GM21447 (cell line): Measurements from ENCODE around the gene ECE2.
"Not testable (repeated sequence)": the region's sequence is repeated elsewhere in the genome, so short reads cannot be mapped to it uniquely, and the experiment has no call there.

ENCODE experiments used
- ATAC-seq: cut with Tn5 transposase; IDR thresholded peaks from one replicate; pipeline ENCODE4 v1.9.1; 2021; ENCODE audit not compliant: unreplicated experiment

ECE2 gene

DNA sequence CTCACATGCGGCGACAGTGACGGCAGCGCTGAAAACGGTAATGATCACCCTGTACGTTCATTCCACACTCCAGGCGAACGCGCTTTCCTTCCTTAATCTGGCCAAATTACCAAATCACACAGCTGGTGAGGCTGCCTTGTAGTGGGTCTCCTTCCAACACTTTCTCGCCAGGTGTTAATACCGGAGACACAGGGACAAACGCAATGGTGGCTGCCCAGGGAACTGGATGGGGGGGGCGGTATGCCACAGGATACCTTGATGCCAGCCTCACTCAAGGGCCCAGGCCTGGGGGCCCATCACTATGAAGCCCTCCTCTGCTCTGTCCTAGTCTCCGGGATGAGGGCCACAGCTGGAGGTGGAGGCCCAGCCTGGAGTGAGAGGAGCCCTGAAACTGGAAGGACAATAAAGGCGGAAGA, 13.1 kb upstream of the ECE2 start:
- no peak for ATAC-seq

DNA sequence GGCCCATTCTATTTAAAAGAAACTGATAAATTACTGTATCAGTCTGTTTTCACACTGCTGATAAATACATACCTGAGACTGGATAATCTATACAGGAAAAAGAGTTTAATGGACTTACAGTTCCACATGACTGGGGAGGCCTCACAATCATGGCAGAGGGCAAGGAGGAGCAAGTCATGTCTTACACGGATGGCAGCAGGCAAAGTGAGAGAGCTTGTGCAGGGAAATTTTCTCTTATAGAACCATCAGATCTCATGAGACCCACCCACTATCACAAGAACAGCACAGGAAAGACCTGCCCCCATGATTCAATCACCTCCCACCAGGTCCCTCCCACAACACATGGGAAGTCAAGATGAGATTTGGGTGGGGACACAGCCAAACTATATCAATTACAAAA, 8.6 kb upstream of the ECE2 start:
- not testable (repeated sequence) for ATAC-seq

DNA sequence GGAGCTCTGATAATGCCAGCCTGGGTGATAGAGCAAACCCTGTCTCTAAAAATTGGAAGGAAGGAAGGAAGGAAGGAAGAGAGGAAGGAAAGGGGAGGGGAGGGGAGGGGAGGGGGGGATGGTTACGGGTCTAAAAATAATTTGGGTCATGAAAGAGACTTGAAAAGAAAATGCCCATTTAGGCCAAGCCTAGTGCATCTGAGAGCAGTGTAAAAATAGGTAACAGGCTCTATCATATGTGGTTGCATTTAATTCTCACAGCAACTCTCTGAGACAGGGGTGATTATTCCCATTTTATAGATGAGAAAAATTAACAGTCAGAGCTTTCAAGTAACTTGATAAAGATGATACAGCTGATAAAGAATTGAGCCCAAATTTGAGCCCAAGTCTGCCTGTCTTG, 3.6 kb upstream of the ECE2 start:
- ATAC-seq: no peak

DNA sequence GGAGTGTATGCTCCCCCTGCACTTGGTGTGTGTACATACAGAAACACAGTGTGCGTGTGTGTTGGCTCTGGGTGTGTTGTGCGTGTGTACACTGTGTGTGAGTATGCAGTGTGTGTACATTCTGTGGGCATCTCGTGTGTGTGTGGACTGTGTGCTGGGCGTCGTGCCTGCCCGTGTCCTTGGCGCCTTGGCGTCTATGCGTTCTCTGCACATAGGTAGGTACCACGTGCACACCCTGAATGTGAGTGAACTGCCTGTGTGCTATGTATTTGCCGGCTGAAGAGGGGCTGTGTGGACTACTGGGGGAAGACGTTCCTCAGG, 481 bp upstream of the ECE2 start:
- no peak for ATAC-seq

DNA sequence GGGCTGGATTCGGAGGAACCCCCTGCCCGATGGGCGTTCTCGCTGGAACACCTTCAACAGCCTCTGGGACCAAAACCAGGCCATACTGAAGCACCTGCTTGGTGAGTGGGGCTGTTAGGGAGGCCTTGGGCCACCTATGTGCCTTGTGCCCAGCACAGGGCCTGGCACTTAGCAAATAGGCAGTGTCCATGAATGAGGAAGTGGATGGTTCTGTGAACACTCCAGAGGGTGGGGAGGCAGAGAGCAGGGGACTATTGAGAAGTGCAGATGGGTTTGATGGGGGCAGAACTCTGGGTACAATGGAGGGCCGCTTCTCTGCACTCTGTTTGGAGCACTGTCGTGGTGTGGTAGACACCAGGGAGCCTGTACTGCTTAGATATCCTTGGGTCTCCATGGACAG, 1.5 kb downstream of the ECE2 start:
- ATAC-seq: no peak

DNA sequence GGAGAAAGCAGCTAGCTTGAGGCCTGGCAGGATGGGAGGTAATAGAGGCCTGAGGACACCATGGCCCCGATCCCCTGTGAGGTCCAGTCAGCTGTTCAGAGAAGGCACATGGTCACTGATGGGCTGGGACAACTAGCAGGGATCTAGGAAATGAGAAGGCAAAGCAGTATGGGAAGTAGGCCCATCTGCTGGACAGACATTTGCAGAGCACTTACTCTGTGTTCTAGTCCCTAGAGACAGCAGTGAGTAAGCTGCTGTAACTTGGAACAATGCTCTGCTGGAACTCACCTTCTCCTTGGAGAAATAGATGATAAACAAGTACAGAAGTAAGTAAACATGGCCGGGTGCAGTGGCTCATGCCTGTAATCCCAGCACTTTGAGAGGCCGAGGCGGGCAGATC, 7.1 kb downstream of the ECE2 start:
- no peak for ATAC-seq

DNA sequence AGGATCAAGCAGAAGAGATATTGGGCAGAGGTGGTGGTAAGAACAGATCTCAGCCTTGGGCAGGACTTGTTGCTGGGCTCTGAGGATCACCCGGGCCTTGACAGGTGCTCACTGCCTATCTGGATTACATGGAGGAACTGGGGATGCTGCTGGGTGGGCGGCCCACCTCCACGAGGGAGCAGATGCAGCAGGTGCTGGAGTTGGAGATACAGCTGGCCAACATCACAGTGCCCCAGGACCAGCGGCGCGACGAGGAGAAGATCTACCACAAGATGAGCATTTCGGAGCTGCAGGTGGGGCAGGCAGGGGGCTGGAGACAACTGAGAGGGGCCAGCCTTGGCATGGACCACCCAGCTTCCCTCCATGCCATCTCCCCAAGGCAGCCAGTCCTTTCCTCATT, 7.9 kb downstream of the ECE2 start:
- ATAC-seq: no peak

DNA sequence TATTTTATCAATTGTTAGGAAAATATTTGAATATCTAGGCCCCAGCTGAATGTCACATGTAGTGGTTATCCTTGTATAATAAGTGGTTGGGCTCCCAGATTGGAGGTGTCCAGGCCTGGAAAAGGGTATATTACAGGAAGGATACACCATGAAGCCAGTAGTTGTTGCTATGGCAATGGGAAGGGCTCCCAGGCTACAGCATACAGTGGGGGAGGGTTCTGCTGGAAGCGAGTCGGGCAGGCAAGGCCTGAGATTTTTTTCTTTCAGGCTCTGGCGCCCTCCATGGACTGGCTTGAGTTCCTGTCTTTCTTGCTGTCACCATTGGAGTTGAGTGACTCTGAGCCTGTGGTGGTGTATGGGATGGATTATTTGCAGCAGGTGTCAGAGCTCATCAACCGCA, 8.9 kb downstream of the ECE2 start:
- no peak for ATAC-seq

DNA sequence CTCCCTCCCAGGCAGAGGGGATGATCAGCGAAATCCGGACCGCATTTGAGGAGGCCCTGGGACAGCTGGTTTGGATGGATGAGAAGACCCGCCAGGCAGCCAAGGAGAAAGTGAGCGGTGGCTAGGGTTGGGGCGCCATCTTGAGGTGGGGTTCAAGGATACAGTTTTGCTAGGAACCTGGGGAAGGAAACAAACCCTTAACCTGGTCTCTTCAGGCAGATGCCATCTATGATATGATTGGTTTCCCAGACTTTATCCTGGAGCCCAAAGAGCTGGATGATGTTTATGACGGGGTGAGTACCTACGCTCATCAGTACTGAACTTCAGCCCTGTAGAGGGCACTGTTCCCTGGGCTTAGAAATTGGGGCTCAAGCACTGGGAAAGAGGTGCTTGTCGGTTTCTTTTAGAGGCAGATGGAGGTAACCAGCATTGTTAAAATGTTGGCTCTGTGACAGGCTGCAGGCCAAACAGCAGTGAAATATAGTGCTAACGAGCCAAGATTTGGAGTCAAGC, 13.7 kb downstream of the ECE2 start:
- no peak for ATAC-seq

DNA sequence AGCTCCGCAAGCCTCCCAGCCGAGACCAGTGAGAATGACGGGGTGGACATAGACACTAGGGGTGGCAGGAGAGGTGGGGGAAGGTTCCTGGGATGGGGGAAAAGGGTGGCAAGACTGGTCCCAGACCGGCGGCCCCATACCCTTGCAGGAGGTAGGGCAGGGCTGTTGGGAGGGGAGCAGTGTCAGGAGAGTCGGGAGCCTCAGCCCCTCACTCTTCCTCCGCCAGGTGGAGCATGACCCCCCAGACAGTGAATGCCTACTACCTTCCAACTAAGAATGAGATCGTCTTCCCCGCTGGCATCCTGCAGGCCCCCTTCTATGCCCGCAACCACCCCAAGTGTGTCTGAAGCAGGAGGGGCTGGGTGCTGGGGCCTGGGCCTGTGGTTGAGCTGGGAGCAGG, 14.5 kb downstream of the ECE2 start:
- ATAC-seq: no peak

DNA sequence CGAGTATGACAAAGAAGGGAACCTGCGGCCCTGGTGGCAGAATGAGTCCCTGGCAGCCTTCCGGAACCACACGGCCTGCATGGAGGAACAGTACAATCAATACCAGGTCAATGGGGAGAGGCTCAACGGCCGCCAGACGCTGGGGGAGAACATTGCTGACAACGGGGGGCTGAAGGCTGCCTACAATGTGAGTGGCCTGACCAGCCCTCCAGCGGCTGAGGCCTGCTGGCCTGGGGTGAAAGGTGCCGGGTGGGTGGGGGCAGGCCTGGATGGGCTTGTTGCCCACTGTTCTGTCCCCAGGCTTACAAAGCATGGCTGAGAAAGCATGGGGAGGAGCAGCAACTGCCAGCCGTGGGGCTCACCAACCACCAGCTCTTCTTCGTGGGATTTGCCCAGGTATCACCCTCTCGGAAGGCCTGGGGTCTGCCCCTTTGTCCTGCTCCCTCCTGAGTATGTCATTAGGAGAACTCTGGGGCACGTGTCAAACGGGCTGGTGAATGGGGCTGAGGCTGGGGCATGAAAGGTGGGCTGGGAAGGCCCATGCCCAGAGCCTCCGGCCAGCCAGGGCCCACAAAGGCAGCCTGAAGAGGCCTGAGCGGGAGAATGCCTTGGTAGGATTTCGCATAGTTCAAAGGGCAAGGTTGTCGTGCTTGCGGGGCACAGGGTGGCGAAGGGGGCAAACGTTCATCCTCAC, 15.4 kb downstream of the ECE2 start:
- ATAC-seq: no peak

DNA sequence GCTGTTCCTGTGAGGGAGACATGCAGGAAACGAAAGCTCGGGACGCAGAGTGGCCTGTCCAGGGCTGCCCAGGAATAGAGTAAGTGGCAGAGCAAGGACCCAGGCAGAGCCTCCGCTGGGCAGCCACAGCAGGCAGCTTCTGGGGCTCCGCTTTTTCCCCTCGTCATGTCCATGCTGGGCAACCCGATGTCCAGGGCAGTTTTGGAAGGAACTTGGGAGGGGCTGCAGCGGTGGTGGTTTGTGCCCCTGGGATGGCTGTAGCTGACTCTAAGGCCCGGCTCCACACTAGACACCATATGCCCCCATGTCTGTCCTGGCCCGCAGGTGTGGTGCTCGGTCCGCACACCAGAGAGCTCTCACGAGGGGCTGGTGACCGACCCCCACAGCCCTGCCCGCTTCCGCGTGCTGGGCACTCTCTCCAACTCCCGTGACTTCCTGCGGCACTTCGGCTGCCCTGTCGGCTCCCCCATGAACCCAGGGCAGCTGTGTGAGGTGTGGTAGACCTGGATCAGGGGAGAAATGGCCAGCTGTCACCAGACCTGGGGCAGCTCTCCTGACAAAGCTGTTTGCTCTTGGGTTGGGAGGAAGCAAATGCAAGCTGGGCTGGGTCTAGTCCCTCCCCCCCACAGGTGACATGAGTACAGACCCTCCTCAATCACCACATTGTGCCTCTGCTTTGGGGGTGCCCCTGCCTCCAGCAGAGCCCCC, 16.1 kb downstream of the ECE2 start:
- no peak for ATAC-seq

DNA sequence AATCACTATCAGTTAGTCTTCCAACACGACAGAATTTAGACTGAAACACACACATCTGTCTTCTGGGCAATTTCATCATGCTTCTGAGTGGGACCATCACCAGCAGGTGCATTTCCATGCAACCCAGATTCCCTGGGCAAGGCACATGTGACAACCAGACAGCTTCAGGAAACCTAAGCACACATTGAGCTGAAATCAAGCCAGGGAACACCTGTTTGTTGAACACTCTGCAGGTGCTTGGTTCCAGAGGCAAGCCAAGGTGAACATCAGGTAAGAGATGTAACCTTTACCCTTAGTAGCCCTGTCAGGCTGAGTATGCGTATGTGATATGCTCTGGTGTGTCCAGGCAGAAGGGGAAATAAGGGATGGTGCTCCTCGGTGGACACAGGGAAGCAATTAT, 19.9 kb downstream of the ECE2 start:
- no peak for ATAC-seq

DNA sequence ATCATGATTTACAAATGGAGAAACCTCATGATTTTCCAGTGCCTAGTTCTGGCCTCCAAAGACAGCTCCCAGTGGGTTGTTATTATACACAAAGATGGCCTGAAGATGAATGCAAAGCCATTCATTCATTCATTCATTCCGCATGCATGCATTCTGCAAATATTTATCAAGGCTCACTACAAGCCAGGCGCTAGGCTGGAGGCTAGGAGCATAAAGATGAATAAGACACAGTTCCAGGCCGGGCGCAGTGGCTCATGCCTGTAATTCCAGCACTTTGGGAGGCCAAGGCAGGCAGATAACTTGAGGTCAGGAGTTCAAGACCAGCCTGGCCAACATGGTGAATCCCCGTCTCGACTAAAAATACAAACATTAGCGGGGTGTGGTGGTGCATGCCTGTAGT, 20.8 kb downstream of the ECE2 start:
- ATAC-seq: no peak

DNA sequence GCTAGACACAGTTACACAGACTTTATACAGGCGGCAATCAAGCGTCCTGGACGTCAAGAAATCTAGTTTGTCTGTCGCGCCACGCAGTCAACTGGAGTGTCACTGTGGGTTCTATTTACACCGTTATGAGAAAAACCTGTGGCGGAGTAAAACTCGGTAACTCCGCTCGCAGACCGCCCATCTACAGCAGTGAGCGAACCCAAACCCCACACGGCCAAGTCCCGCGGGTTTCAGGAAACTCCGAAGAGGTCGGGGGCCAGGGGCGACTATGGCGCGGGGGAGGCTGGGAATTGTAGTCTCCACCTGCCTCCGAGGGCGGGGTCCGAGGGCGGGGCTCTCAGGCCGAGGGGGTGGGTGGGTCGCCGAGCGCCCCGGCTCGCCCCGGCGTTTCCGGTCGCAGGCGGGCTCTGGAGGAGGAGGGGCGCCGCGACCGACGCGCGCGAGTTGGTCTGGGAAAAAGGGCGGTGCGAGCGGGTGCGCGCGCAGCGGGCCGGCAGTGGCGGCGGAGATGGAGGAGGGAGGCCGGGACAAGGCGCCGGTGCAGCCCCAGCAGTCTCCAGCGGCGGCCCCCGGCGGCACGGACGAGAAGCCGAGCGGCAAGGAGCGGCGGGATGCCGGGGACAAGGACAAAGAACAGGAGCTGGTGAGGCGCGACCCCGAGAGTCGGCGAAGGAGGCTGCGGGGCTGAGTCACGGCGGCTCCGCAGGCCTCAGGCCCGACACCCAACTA, 23.1 kb downstream of the ECE2 start, which contains the start of gene PSMD2:
TSS of gene PSMD2 (plus strand) at position 483 of the 729 bp plus-strand sequence. CDS start at position 509, 26 bp downstream.
- ATAC-seq: peak; percentile 91

DNA sequence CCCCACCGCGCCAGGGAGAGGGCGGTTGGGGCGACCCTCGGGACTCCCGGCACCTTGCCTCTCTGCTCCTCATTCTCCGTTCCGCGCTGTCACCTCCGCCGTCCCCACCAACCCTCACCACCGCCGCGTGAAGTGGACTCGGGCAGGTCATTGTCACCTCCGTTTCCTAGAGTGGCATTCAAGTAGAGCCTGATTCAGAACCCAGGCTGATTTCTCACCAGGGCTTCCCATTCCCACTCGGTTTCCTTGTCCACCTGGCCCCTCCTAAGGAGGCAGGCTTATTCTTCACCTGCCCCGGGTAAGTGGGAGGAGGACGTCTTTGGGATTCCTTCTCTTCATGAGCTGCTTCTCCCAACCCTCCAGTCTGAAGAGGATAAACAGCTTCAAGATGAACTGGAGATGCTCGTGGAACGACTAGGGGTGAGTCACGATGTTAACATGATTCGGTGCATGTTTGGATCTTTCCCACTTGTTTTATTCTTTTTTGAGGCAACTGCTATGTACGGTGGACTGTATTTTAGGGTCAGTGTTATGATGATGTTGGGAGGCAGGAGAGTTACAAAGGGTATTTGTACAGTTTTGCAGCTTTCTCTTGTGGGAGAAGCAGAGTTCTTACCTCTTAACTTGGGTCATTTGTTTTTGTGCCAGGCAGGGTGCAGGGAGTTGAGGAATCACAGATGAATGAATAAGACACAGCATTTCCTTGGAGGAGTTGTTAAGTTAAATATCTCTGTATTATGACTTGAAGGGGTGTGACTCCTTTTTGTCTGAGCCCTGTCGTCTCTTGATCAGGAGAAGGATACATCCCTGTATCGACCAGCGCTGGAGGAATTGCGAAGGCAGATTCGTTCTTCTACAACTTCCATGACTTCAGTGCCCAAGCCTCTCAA, 23.9 kb downstream of the ECE2 start:
- peak; percentile 12 for ATAC-seq

DNA sequence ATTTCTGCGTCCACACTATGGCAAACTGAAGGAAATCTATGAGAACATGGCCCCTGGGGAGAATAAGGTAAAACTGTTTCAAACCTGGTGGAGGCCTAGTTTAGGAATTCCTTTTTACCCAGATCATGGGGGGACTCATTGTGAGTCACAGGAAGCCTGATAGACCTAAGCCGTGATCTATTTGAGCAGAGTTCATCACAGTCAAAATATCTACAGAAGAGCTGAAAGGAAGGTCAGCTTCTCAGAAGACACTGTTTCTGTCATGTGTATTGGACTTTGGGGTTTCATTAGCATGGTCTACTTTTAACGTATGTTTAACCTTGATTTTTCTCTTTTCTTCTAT, 24.5 kb downstream of the ECE2 start:
- ATAC-seq: no peak

DNA sequence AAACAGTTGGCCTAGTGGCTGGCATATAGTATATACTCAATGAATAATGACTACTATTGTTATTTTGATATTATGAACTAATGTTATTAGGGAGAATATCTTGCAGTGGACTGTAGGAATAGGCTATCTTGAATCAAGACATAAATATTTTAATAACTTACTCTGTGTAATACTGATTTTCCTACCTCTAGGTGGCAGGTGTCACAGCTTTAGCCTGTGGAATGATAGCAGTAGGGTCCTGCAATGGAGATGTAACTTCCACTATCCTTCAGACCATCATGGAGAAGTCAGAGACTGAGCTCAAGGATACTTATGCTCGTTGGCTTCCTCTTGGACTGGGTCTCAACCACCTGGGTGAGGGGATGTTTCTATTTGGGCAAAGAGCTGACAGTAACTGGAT, 29.8 kb downstream of the ECE2 start:
- no peak for ATAC-seq

DNA sequence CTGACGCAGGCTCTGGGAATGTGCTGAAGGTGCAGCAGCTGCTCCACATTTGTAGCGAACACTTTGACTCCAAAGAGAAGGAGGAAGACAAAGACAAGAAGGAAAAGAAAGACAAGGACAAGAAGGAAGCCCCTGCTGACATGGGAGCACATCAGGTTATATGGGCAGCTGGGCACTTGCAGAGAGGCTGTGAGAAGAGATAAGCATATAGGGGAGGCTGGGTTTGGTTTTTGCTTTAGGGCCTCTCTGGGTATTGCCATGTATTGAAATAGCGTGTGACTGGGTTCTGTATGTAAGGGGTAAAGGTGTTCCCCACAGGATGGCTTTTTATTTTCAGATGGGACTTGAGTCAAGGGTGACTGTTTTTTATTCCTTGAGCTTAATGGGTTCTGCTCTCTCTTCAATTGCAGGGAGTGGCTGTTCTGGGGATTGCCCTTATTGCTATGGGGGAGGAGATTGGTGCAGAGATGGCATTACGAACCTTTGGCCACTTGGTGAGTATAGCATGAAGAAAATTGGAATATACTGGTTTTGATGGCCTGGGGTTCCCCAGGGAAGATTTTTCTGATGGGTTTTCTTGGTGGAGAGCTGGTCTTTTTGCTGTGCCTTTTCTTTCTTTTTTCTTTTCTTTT, 30.6 kb downstream of the ECE2 start:
- no peak for ATAC-seq

DNA sequence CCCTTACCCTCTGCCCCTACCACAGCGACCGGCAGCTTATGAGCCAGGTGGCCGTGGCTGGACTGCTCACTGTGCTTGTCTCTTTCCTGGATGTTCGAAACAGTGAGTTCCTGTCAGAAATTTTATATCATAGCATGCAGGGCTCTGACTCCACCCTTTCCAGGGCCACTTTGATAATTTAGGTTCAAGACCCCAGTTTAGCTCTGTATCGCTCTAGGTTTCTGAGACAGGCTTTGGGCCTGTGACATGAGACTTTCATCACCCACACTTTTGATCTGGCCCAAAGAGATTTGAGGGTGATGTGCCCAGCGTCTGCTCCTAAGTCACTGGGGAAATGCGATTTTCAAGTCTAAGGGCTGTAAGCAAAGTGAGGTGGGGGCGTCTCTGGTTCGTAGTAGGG, 32.1 kb downstream of the ECE2 start:
- ATAC-seq: no peak

DNA sequence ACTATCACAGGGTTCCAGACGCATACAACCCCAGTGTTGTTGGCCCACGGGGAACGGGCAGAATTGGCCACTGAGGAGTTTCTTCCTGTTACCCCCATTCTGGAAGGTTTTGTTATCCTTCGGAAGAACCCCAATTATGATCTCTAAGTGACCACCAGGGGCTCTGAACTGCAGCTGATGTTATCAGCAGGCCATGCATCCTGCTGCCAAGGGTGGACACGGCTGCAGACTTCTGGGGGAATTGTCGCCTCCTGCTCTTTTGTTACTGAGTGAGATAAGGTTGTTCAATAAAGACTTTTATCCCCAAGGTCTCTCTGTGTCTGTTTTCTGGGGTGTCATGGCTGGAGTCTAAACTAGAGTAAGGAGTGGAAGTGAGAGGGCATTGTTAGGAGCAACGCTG, 32.9 kb downstream of the ECE2 start:
- ATAC-seq: no peak
